ENCODE results near the gene ARF3.

GRCh38 chr12:48910196-48910595 is 47.1 kb downstream of the ARF3 start:
- no peak for TF ChIP-seq CTCF (IDR thresholded peaks at IDR 0.05; ENCODE audit: low read depth, low read length)
- no peak for TF ChIP-seq EZH2phosphoT487 (IDR thresholded peaks at IDR 0.05; ENCODE audit: low read depth)

Data from OCI-LY3 (cell line).